GM19351 (cell line): ENCODE measurements around the gene DNAJC6.
"Not testable (repeated sequence)": the region's sequence is repeated elsewhere in the genome, so short reads cannot be mapped to it uniquely, and the experiment has no call there.

Experiments used
- ATAC-seq: cut with Tn5 transposase; IDR thresholded peaks from one replicate; pipeline ENCODE4 v1.9.1; 2021; ENCODE audit warnings: mild to moderate bottlenecking, moderate library complexity; ENCODE audit not compliant: unreplicated experiment

DNAJC6 gene

GRCh38 chr1:65309304-65310077 is at the start of gene DNAJC6:
TSS of gene DNAJC6 (plus strand) at chr1:65309543. CDS start at chr1:65309746, 203 bp downstream.
- peak; percentile 82 for ATAC-seq

- ATAC-seq, result no peak
These were observed 49.5 kb upstream of the DNAJC6 start for GRCh38 chr1:65259816-65260215.

- no peak for ATAC-seq
These were observed 48.4 kb upstream of the DNAJC6 start for GRCh38 chr1:65260851-65261473.

GRCh38 chr1:65263286-65263685 is 46.1 kb upstream of the DNAJC6 start:
- ATAC-seq, result no peak

- ATAC-seq, result no peak
These were observed 45.0 kb upstream of the DNAJC6 start for GRCh38 chr1:65264197-65264929.

- ATAC-seq, result no peak
These were observed 44.1 kb upstream of the DNAJC6 start for GRCh38 chr1:65265296-65265650.

- peak; percentile 78 for ATAC-seq
These were observed 43.5 kb upstream of the DNAJC6 start for GRCh38 chr1:65265651-65266351.

- no peak for ATAC-seq
These were observed 42.9 kb upstream of the DNAJC6 start for GRCh38 chr1:65266476-65266875.

- no peak for ATAC-seq
These were observed 42.1 kb upstream of the DNAJC6 start for GRCh38 chr1:65267271-65267670.

- ATAC-seq, result no peak
These were observed 41.7 kb upstream of the DNAJC6 start for GRCh38 chr1:65267683-65268082.

GRCh38 chr1:65269612-65270011 is 39.7 kb upstream of the DNAJC6 start:
- ATAC-seq, result no peak

- no peak for ATAC-seq
These were observed 33.0 kb upstream of the DNAJC6 start for GRCh38 chr1:65276197-65276939.

- no peak for ATAC-seq
These were observed 31.6 kb upstream of the DNAJC6 start for GRCh38 chr1:65277605-65278347.

GRCh38 chr1:65278376-65279069 is 30.8 kb upstream of the DNAJC6 start:
- ATAC-seq, result no peak

- no peak for ATAC-seq
These were observed 30.1 kb upstream of the DNAJC6 start for GRCh38 chr1:65279070-65279779.

GRCh38 chr1:65281846-65282245 is 27.5 kb upstream of the DNAJC6 start:
- ATAC-seq, result no peak

- ATAC-seq, result no peak
These were observed 25.1 kb upstream of the DNAJC6 start for GRCh38 chr1:65284229-65284628.

- ATAC-seq, result peak; percentile 74
These were observed 19.9 kb upstream of the DNAJC6 start for GRCh38 chr1:65289449-65289848.

- not testable (repeated sequence) for ATAC-seq
These were observed 17.5 kb upstream of the DNAJC6 start for GRCh38 chr1:65291818-65292217.
